GM21528 (cell line): ENCODE results near the gene AMH.
A peak's percentile ranks its signal among the peaks of the same experiment; 100 is the strongest.
"Not testable (repeated sequence)": the region's sequence is repeated elsewhere in the genome, so short reads cannot be mapped to it uniquely, and the experiment has no call there.

Experiments used
- ATAC-seq: cut with Tn5 transposase; IDR thresholded peaks from one replicate; pipeline ENCODE4 v1.9.1; 2021; ENCODE audit warnings: mild to moderate bottlenecking, moderate library complexity; ENCODE audit not compliant: unreplicated experiment, low FRiP score

Gene AMH

GRCh38 chr19:2268480-2268830, 19.3 kb downstream of the AMH start:
- ATAC-seq = no peak

- no peak for ATAC-seq
These were observed 19.7 kb downstream of the AMH start for GRCh38 chr19:2268861-2269243.

- peak; percentile 59 for ATAC-seq
These were observed 20.4 kb downstream of the AMH start for GRCh38 chr19:2269244-2270156.

- ATAC-seq = no peak
These were observed 21.0 kb downstream of the AMH start for GRCh38 chr19:2270157-2270422.

GRCh38 chr19:2270423-2271233, 21.5 kb downstream of the AMH start:
- ATAC-seq = no peak

GRCh38 chr19:2271234-2272103, 22.3 kb downstream of the AMH start:
- no peak for ATAC-seq

- no peak for ATAC-seq
These were observed 24.4 kb downstream of the AMH start for GRCh38 chr19:2273356-2274184.

- no peak for ATAC-seq
These were observed 25.1 kb downstream of the AMH start for GRCh38 chr19:2274185-2274711.

- ATAC-seq = no peak
These were observed 25.9 kb downstream of the AMH start for GRCh38 chr19:2274931-2275535.

GRCh38 chr19:2275588-2276428, 26.7 kb downstream of the AMH start:
- no peak for ATAC-seq

GRCh38 chr19:2276429-2276986, 27.4 kb downstream of the AMH start:
- ATAC-seq = no peak

GRCh38 chr19:2277138-2277537, 28.0 kb downstream of the AMH start:
- no peak for ATAC-seq

GRCh38 chr19:2278459-2279158, 29.5 kb downstream of the AMH start:
- ATAC-seq = no peak

- ATAC-seq = no peak
These were observed 31.6 kb downstream of the AMH start for GRCh38 chr19:2280633-2281264.

GRCh38 chr19:2281265-2282061, 32.3 kb downstream of the AMH start:
- ATAC-seq = not testable (repeated sequence)

- no peak for ATAC-seq
These were observed 33.1 kb downstream of the AMH start, which contains the start of gene PEAK3 for GRCh38 chr19:2282062-2282861. PEAK3 (minus strand) TSS chr19:2282175; CDS start chr19:2280931, 1,244 bp downstream.
